ENCODE data around the gene PITPNM3. TPM values are rescaled to one million over a fixed set of nuclear protein-coding genes. Genes with fewer than 3 reads are reported as not detected.

The PITPNM3 gene
- total RNA-seq, 2 donors from 2014 or later, result 1.3 to 3.4 TPM

DNA sequence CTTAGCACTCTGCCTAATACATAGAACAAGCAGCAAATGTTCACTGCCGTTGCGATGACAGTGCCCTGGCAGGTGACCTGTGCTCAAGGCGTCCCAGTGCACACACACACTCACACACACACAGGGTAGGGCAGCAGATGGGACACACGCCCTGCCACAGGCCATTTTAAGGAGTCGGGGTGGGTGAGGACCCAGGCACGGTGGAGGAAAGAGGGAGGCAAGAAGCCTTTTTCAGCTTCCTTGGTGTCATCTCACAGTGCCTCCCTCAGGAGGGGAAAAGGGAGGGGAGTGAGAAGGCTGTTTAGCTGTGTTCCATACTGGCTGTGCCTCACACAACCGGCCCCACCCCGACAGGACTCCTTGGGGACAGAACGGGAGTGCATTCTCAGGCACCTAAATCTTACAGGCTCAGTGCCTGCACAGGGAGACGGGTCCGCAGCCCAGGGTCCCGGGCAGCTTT is 1.5 kb downstream of the PITPNM3 start:
- TF ChIP-seq POLR2A (IDR thresholded peaks at IDR 0.05), result no peak
- TF ChIP-seq CTCF (IDR thresholded peaks at IDR 0.05), result no peak
- Histone ChIP-seq H3K4me3 (no peak overlapping the region), H3K4me1 (peaks cover 44% of the 10 kb centered on the region), H3K9me3 (no peaks in the 10 kb centered on the region), H3K36me3 (replicated peaks in 1 of 2; ENCODE audit: insufficient read depth in 1 of 2, low read depth in 2 of 2) (no peaks in the 10 kb centered on the region), H3K27ac (no peak overlapping the region), H3K27me3 (no peaks in the 10 kb centered on the region)
- ATAC-seq, result no peak
- intact Hi-C loops (cut with DNase I), result no loop called here
- WGBS, 2 donors, result 36 to 46% methylated on average over 8 to 10 of the region's 12 CpGs
- DNase-seq, result no peak

DNA sequence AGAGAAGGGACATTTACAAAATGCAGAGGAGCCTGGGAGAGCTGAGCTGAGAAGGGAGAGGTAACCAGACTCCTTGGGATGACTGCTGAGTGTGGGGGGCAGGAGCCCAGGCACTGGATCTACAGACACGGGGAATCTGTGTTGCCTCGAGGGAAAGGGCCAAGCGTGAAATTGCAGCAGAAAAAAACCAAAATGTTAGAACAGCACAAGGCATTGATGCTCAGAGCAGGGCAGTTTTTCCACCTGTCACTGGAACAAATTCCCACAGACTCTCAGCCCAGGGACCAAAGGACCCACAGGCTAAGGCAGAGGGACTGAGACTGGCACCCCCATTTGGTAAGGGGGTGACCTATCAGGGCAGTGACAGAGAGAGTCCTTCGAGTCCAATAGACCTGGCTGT is 2.0 kb downstream of the PITPNM3 start:
- Histone ChIP-seq H3K27ac (no peak overlapping the region), H3K36me3 (replicated peaks in 1 of 2; ENCODE audit: insufficient read depth in 1 of 2, low read depth in 2 of 2) (no peaks in the 10 kb centered on the region), H3K27me3 (no peaks in the 10 kb centered on the region), H3K4me1 (peaks cover 44% of the 10 kb centered on the region), H3K9me3 (no peaks in the 10 kb centered on the region), H3K4me3 (no peak overlapping the region)
- WGBS, 2 donors, result 78 to 86% methylated on average over 3 to 4 of the region's 4 CpGs
- TF ChIP-seq CTCF (IDR thresholded peaks at IDR 0.05) (no peak), POLR2A (IDR thresholded peaks at IDR 0.05) (no peak)
- DNase-seq (no peak), ATAC-seq (no peak)
- intact Hi-C loops (cut with DNase I), result no loop called here

GRCh38 chr17:6551869-6552531 is 4.4 kb downstream of the PITPNM3 start:
- TF ChIP-seq CTCF (IDR thresholded peaks at IDR 0.05) (no peak), POLR2A (IDR thresholded peaks at IDR 0.05) (peak in 1 of 3 donors; percentile 26)
- WGBS, 2 donors, result 55 to 56% methylated on average over 10 to 11 of the region's 11 CpGs
- peak; percentile 35 to 70 (median 59) for DNase-seq
- no peaks in the 10 kb centered on the region for H3K9me3 ChIP-seq
- no peak overlapping the region for H3K4me3 ChIP-seq
- H3K4me1 ChIP-seq, result peaks cover 35% of the 10 kb centered on the region
- intact Hi-C loops (cut with DNase I), result no loop called here
- no peaks in the 10 kb centered on the region for H3K36me3 ChIP-seq (replicated peaks in 1 of 2; ENCODE audit: insufficient read depth in 1 of 2, low read depth in 2 of 2)
- no peaks in the 10 kb centered on the region for H3K27me3 ChIP-seq
- H3K27ac ChIP-seq, result peak overlapping the region; percentile 22 to 86 (median 62)
- ATAC-seq, result peak; percentile 40

- WGBS, 2 donors, result 72 to 82% methylated on average over 3 to 5 of the region's 5 CpGs
- Histone ChIP-seq H3K36me3 (replicated peaks in 1 of 2; ENCODE audit: insufficient read depth in 1 of 2, low read depth in 2 of 2) (no peaks in the 10 kb centered on the region), H3K9me3 (no peaks in the 10 kb centered on the region), H3K4me1 (peaks cover 30% of the 10 kb centered on the region), H3K4me3 (no peak overlapping the region), H3K27ac (peak overlapping the region in 2 of 4 donors; percentile 73 to 86), H3K27me3 (no peaks in the 10 kb centered on the region)
- intact Hi-C loops (cut with DNase I), result no loop called here
- DNase-seq, result no peak
- TF ChIP-seq POLR2A (IDR thresholded peaks at IDR 0.05) (no peak), CTCF (IDR thresholded peaks at IDR 0.05) (no peak)
- ATAC-seq, result no peak
These were observed 5.0 kb downstream of the PITPNM3 start for GRCh38 chr17:6551356-6551755.
